A549 (cell line): ENCODE results near the gene INPP5B. TPM values are rescaled to one million over a fixed set of nuclear protein-coding genes. Genes with fewer than 3 reads are reported as not detected.

Source experiments
- ATAC-seq, 2 experiments: fragments of 200-7000 bp in 1 of 2; fragments of >200 bp in 1 of 2; cut with Nextera tagmentation in 1 of 2; cut with Tn5 transposase in 1 of 2; 3 replicates each; pipeline versions ENCODE4 v1.8.0 to v1.9.1; 2018 to 2020; ENCODE audit warnings: mild to moderate bottlenecking in 1 of 2, moderate library complexity in 1 of 2
- CTCF ChIA-PET: fragments of 300-600 bp; sonication (Branson Sonifier 250); formaldehyde crosslinking; extraction: SDS; loops from one replicate; lab custom pipeline; 2021; ENCODE audit warnings: antibody characterized with exemption, inconsistent platforms; lab: Yijun Ruan, JAX
- POLR2A ChIA-PET: fragments of 350-600 bp; formaldehyde crosslinking; extraction: SDS; loops from one replicate; lab custom pipeline; 2021; ENCODE audit warnings: antibody characterized with exemption, inconsistent platforms; lab: Yijun Ruan, JAX
- DNase-seq, 2 experiments: peaks; one replicate each; pipeline versions ENCODE4 v3.0.0 to v3.0.0-alpha.2; 2011 to 2016; ENCODE audit warnings: low read depth in 1 of 2, low spot score in 1 of 2
- FAIRE-seq: peaks from 2 replicates; lab custom pipeline; 2011; peaks lifted over from hg19 to GRCh38; lab: Jason Lieb, UNC
- H3K27ac ChIP-seq, 2 experiments: fragments of >200 bp; sonication (Bioruptor Twin); formaldehyde crosslinking; 3 replicates each; pipeline ENCODE4 v1.5.1; 2016 to 2017
- H3K4me1 ChIP-seq: fragments of >200 bp; sonication (Bioruptor Twin); formaldehyde crosslinking; 3 replicates; pipeline ENCODE4 v1.6.1; 2016
- H3K4me2 ChIP-seq: fragments of >200 bp; sonication (Bioruptor Twin); formaldehyde crosslinking; 3 replicates; pipeline ENCODE4 v1.6.1; 2016
- H3K4me3 ChIP-seq: fragments of >200 bp; sonication (Bioruptor Twin); formaldehyde crosslinking; 3 replicates; pipeline ENCODE4 v1.5.1; 2016
- H3K9me3 ChIP-seq: fragments of >200 bp; sonication (Bioruptor Twin); formaldehyde crosslinking; 3 replicates; pipeline ENCODE4 v1.6.1; 2016
- CBX8 ChIP-seq: fragments of 200-600 bp; sonication (generic); IDR thresholded peaks from 2 replicates; pipeline ENCODE4 v1.6.1; 2016
- CTCF ChIP-seq: fragments of >200 bp; sonication (Bioruptor Twin); formaldehyde crosslinking; IDR thresholded peaks from 3 replicates; pipeline ENCODE4 v1.5.1; 2016
- EHF ChIP-seq: fragments of 250-450 bp; sonication (Bioruptor Pico); IDR thresholded peaks from 2 replicates; pipeline ENCODE4 v1.5.0; 2020; ENCODE audit warnings: mild to moderate bottlenecking
- HES2 ChIP-seq: fragments of >200 bp; sonication (Bioruptor Twin); formaldehyde crosslinking; IDR thresholded peaks from 2 replicates; pipeline ENCODE4 v1.6.1; 2016
- HOXA7 ChIP-seq: fragments of 250-450 bp; sonication (Bioruptor Pico); IDR thresholded peaks from 2 replicates; pipeline ENCODE4 v1.5.0; 2020; ENCODE audit warnings: mild to moderate bottlenecking, moderate library complexity
- HOXB13 ChIP-seq: fragments of 250-450 bp; sonication (Bioruptor Pico); IDR thresholded peaks from 2 replicates; pipeline ENCODE4 v1.5.0; 2020; ENCODE audit warnings: low read depth, mild to moderate bottlenecking, moderate library complexity
- KDM5A ChIP-seq: fragments of 200-600 bp; sonication (generic); IDR thresholded peaks from 2 replicates; pipeline ENCODE4 v1.6.1; 2016; ENCODE audit warnings: antibody characterized with exemption, mild to moderate bottlenecking
- MAFK ChIP-seq: fragments of 450-650 bp; IDR thresholded peaks from 2 replicates; pipeline ENCODE4 v1.6.1; 2014; ENCODE audit not compliant: partially characterized antibody
- PHF8 ChIP-seq: fragments of 200-600 bp; sonication (generic); IDR thresholded peaks from 2 replicates; pipeline ENCODE4 v1.6.1; 2016; ENCODE audit warnings: low read depth, mild to moderate bottlenecking, antibody characterized with exemption, moderate library complexity, borderline replicate concordance
- RAD21 ChIP-seq, 2 experiments: fragments of >200 bp in 1 of 2; sonication (Bioruptor Twin) in 1 of 2; formaldehyde crosslinking in 1 of 2; IDR thresholded peaks in 1 of 2; conservative IDR thresholded peaks in 1 of 2; 2 replicates in 1 of 2; 3 replicates in 1 of 2; pipeline ENCODE4 v1.6.1; 2012 to 2018; ENCODE audit warnings: inconsistent platforms in 1 of 2
- ZNF302 ChIP-seq: fragments of 250-450 bp; sonication (Bioruptor Pico); IDR thresholded peaks from 2 replicates; pipeline ENCODE4 v1.9.0; 2021; ENCODE audit warnings: inconsistent platforms, mild to moderate bottlenecking, moderate library complexity
- WGBS: methylation state at CpG from one replicate; pipeline ENCODE4 v1.1.6; 2017; ENCODE audit errors: missing lambda C conversion rate; 5-methylcytosine and 5-hydroxymethylcytosine counted together
- polyA plus RNA-seq, 4 experiments: library from polyadenylated mRNA; depleted of rRNA in 3 of 4; stranded (reverse); fragments of >200 nt; fragmentation: RNase III in 1 of 4; extraction: RNeasy Plus Mini Kit Qiagen cat#74134 plus additional on column Dnase treatment in 1 of 4; gene quantifications; 2 replicates in 3 of 4; 3 replicates in 1 of 4; pipeline ENCODE4 v1.2.3, GENCODE V29; 2011 to 2017
- small RNA-seq, 6 experiments: library from RNA; depleted of rRNA; stranded (forward); fragments of <200 nt; gene quantifications; one replicate each; pipeline ENCODE3, GENCODE V24; 2012

INPP5B gene
- polyA plus RNA-seq, 2 of the 4 experiments (the other 2 are of a cell fraction) = 4.9 to 11.1 TPM

DNA sequence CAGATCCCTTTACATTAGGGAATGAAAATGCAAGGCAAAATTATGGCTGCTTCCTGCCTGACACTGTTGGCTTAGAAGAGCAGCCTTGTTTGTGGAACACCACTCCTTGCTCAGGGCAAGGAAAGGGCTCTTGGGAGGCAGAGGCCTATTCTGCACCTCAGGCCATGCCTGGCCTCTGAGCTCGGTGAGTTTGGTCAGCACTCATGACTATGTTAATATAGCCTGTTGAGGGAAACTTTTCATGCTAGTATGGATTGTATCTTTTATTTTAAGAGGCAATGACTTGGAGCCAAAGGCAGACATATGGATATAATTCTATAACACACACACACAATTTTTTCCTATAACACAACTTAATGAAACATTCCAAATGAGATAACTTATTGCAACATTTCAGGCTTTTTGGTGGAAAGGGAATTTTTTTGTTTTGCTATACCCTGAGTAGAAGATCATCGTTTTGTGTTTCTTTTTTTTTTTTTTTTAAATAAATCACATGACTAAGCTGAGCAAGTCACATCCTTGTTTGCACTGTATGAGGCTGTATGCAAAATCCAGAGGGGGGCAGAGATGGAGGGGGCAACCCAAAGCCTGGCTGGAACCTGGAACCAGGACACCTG is 133.2 kb downstream of the INPP5B start:
- no peak for ATAC-seq
- TF ChIP-seq HES2 = no peak
- TF ChIP-seq RAD21 (conservative IDR thresholded peaks at IDR 0.05 in 1 of 2, IDR thresholded peaks at IDR 0.05 in 1 of 2) = no peak
- TF ChIP-seq, all 56 proteins: peak for 0
- WGBS = 83% methylated on average over 2 of the region's 2 CpGs
- ChIA-PET CTCF (no interaction called here), POLR2A (no interaction called here)
- Histone ChIP-seq H3K9me3 (no peaks in the 10 kb centered on the region), H3K4me2 (no peak overlapping the region), H3K4me1 (peaks cover 25% of the 10 kb centered on the region; the same call in 2 of the 3 replicates), H3K27ac (no peak overlapping the region), H3K4me3 (no peak overlapping the region)
- FAIRE-seq (no peak), DNase-seq (no peak)

DNA sequence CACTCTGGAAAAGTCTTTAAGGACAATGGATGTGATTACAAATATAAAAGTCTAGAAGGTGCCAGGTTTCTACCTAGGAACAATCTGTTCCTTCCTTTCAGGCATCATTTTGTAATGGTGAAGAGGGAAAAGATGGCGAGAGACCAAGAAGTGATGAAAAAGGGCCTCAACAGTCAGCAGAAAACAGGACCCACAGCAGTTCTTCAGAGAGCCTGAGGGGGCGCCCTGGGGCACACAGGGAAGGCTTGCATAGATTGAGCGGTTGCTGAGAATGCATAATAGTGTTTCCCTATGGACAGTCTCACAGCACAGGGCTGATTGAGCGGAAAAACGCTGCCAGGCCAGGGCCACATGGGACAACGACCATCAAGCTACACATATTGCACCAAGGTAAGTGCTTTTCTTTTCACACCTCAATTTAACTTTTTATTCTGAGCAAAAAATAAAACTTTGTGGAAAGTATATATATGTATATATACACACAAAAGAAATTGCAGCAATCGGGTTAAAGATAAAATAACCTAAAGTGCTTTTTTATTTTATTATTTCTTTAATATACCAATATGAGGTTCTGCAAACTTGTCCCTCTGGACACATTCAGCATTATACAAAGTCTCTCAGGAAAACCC is 135.7 kb downstream of the INPP5B start:
- WGBS = 25% methylated on average over 7 of the region's 7 CpGs
- DNase-seq (peak; percentile 48 to 85), ATAC-seq (peak; percentile 8 to 59; a peak in 3 of 6 replicates)
- Histone ChIP-seq H3K4me1 (peaks cover 32% of the 10 kb centered on the region; the same call in 2 of the 3 replicates), H3K27ac (peak overlapping the region; percentile 36 to 48; a peak in 2 of 6 replicates), H3K4me3 (no peak overlapping the region), H3K9me3 (no peaks in the 10 kb centered on the region)
- CTCF ChIA-PET = no interaction called here
- peak in 1 of 2 experiments; percentile 45; a peak in 3 of 5 replicates for TF ChIP-seq RAD21 (conservative IDR thresholded peaks at IDR 0.05 in 1 of 2, IDR thresholded peaks at IDR 0.05 in 1 of 2)
- TF ChIP-seq ZNF302 (CRISPR knock-in tag) = no peak
- TF ChIP-seq EHF (CRISPR knock-in tag) = no peak
- no peak for TF ChIP-seq PHF8
- no peak for TF ChIP-seq HOXA7 (CRISPR knock-in tag)
- TF ChIP-seq MAFK = peak; percentile 92
- TF ChIP-seq KDM5A = no peak
- TF ChIP-seq HOXB13 (CRISPR knock-in tag) = no peak
- TF ChIP-seq CTCF = peak; percentile 61
- TF ChIP-seq CBX8 = no peak
- TF ChIP-seq, all 56 proteins: peak for 3
- POLR2A ChIA-PET = no interaction called here
- no peak overlapping the region; the same call in 2 of the 3 replicates for H3K4me2 ChIP-seq
- FAIRE-seq = no peak

Small RNA genes lying within 50 kb of the gene (small RNA-seq; reads per million reads assigned to genes)
- gene RF00017 (0 reads per million in 6 experiments), gene RF00092 (0 reads per million in 6 experiments), gene RNU6-510P (0 to 0.97 (median 0) reads per million in 6 experiments), gene RNU6-584P (0 reads per million in 6 experiments)

Other genes with a start within 250 kb of the INPP5B start
- gene EPHA10, start 181.9 kb downstream of the INPP5B start, polyA plus RNA-seq (2011; rRNA removed) = 0.35 and 0.65 TPM in 2 replicates
- 0.49 to 0.59 TPM (median 0.53 TPM) in 3 replicates for gene EPHA10, start 181.9 kb downstream of the INPP5B start, polyA plus RNA-seq (2017; fragmentation: RNase III; extraction: RNeasy Plus Mini Kit Qiagen cat#74134 plus additional on column Dnase treatment)
- gene MANEAL, start 153.2 kb downstream of the INPP5B start, polyA plus RNA-seq (2011; rRNA removed) = 8.9 and 12.6 TPM in 2 replicates
- gene MANEAL, start 153.2 kb downstream of the INPP5B start, polyA plus RNA-seq (2017; fragmentation: RNase III; extraction: RNeasy Plus Mini Kit Qiagen cat#74134 plus additional on column Dnase treatment) = 13.8 to 15.5 TPM (median 15.5 TPM) in 3 replicates
- gene C1orf122, start 139.3 kb downstream of the INPP5B start, polyA plus RNA-seq (2011; rRNA removed) = 21.3 and 24.2 TPM in 2 replicates
- gene C1orf122, start 139.3 kb downstream of the INPP5B start, polyA plus RNA-seq (2017; fragmentation: RNase III; extraction: RNeasy Plus Mini Kit Qiagen cat#74134 plus additional on column Dnase treatment) = 26.8 to 29.6 TPM (median 29.1 TPM) in 3 replicates
- gene YRDC, start 138.8 kb downstream of the INPP5B start, polyA plus RNA-seq (2011; rRNA removed) = 21.0 and 21.7 TPM in 2 replicates
- gene YRDC, start 138.8 kb downstream of the INPP5B start, polyA plus RNA-seq (2017; fragmentation: RNase III; extraction: RNeasy Plus Mini Kit Qiagen cat#74134 plus additional on column Dnase treatment) = 12.2 to 12.8 TPM (median 12.3 TPM) in 3 replicates
- gene MTF1, start 87.5 kb downstream of the INPP5B start, polyA plus RNA-seq (2011; rRNA removed) = 6.7 and 9.5 TPM in 2 replicates
- gene MTF1, start 87.5 kb downstream of the INPP5B start, polyA plus RNA-seq (2017; fragmentation: RNase III; extraction: RNeasy Plus Mini Kit Qiagen cat#74134 plus additional on column Dnase treatment) = 3.8 to 4.1 TPM (median 4.0 TPM) in 3 replicates
- gene SF3A3, start 43.0 kb upstream of the INPP5B start, polyA plus RNA-seq (2011; rRNA removed) = 53.5 and 62.6 TPM in 2 replicates
- gene SF3A3, start 43.0 kb upstream of the INPP5B start, polyA plus RNA-seq (2017; fragmentation: RNase III; extraction: RNeasy Plus Mini Kit Qiagen cat#74134 plus additional on column Dnase treatment) = 99.2 to 101 TPM (median 101 TPM) in 3 replicates
- gene FHL3, start 58.5 kb upstream of the INPP5B start, polyA plus RNA-seq (2011; rRNA removed) = 1.4 and 2.0 TPM in 2 replicates
- gene FHL3, start 58.5 kb upstream of the INPP5B start, polyA plus RNA-seq (2017; fragmentation: RNase III; extraction: RNeasy Plus Mini Kit Qiagen cat#74134 plus additional on column Dnase treatment) = 4.3 to 5.9 TPM (median 5.4 TPM) in 3 replicates
- 27.0 and 37.6 TPM in 2 replicates for gene UTP11, start 65.7 kb upstream of the INPP5B start, polyA plus RNA-seq (2011; rRNA removed)
- gene UTP11, start 65.7 kb upstream of the INPP5B start, polyA plus RNA-seq (2017; fragmentation: RNase III; extraction: RNeasy Plus Mini Kit Qiagen cat#74134 plus additional on column Dnase treatment) = 43.1 to 53.1 TPM (median 44.8 TPM) in 3 replicates
- gene POU3F1, start 99.7 kb upstream of the INPP5B start, polyA plus RNA-seq (2011; rRNA removed) = not detected in 2 replicates
- not detected in 3 replicates for gene POU3F1, start 99.7 kb upstream of the INPP5B start, polyA plus RNA-seq (2017; fragmentation: RNase III; extraction: RNeasy Plus Mini Kit Qiagen cat#74134 plus additional on column Dnase treatment)